Smooth muscle cell (in vitro differentiated cells): ENCODE results near the gene GJD3. TPM values are rescaled to one million over a fixed set of nuclear protein-coding genes. Genes with fewer than 3 reads are reported as not detected.

Source experiments
- DNase-seq: peaks from one replicate; lab custom pipeline; 2025; ENCODE audit not compliant: unreplicated experiment; lab: John Stamatoyannopoulos, UW
- H2AFZ ChIP-seq: fragments of 200-600 bp; sonication (generic); 2 replicates; pipeline ENCODE4 v1.6.0; 2016; ENCODE audit warnings: antibody characterized with exemption, low read depth, mild to moderate bottlenecking
- H3F3A ChIP-seq: fragments of 200-600 bp; sonication (generic); 2 replicates; pipeline ENCODE4 v1.6.0; 2017; ENCODE audit warnings: antibody characterized with exemption, low read depth
- H3K27ac ChIP-seq: fragments of 200-600 bp; sonication (generic); 2 replicates; pipeline ENCODE4 v1.5.1; 2016; ENCODE audit warnings: low read depth, mild to moderate bottlenecking
- H3K27me3 ChIP-seq: fragments of 200-600 bp; sonication (generic); 2 replicates; pipeline ENCODE4 v1.6.1; 2016; ENCODE audit warnings: low read depth, mild to moderate bottlenecking
- H3K36me3 ChIP-seq: fragments of 200-600 bp; sonication (generic); 2 replicates; pipeline ENCODE4 v1.5.1; 2016; ENCODE audit warnings: low read depth
- H3K4me1 ChIP-seq: fragments of 200-600 bp; sonication (generic); 2 replicates; pipeline ENCODE4 v1.5.1; 2016; ENCODE audit warnings: low read depth
- H3K4me2 ChIP-seq: fragments of 200-600 bp; sonication (generic); 2 replicates; pipeline ENCODE4 v1.6.0; 2016; ENCODE audit warnings: mild to moderate bottlenecking
- H3K4me3 ChIP-seq: fragments of 200-600 bp; sonication (generic); 2 replicates; pipeline ENCODE4 v1.5.1; 2016; ENCODE audit warnings: mild to moderate bottlenecking
- H3K79me2 ChIP-seq: fragments of 200-600 bp; sonication (generic); 2 replicates; pipeline ENCODE4 v1.6.0; 2016; ENCODE audit warnings: low read depth, mild to moderate bottlenecking
- H3K9ac ChIP-seq: fragments of 200-600 bp; sonication (generic); 2 replicates; pipeline ENCODE4 v1.6.0; 2016; ENCODE audit warnings: low read depth
- H3K9me3 ChIP-seq: fragments of 200-600 bp; sonication (generic); replicated peaks from 2 replicates; pipeline ENCODE4 v1.5.1; 2016; ENCODE audit warnings: low read depth
- H4K20me1 ChIP-seq: fragments of 200-600 bp; sonication (generic); 2 replicates; pipeline ENCODE4 v1.6.0; 2016; ENCODE audit warnings: low read depth
- WGBS: methylation state at CpG from one replicate; pipeline ENCODE4 v1.1.7; 2016; ENCODE audit warnings: low lambda C conversion rate; 5-methylcytosine and 5-hydroxymethylcytosine counted together
- polyA plus RNA-seq: library from polyadenylated mRNA; unstranded; fragments of >200 nt; fragmentation: Nextera tagmentation; extraction: Ambion mirVana; gene quantifications from 2 replicates; pipeline ENCODE4 v1.2.1, GENCODE V29; 2016
- total RNA-seq: library from RNA; depleted of rRNA; stranded (reverse); fragments of >200 nt; gene quantifications from 2 replicates; pipeline ENCODE4 v1.2.3, GENCODE V29; 2014
- TF ChIP-seq, protein P1 (sequence below): fragments of 200-600 bp; sonication (generic); IDR thresholded peaks from 2 replicates; pipeline ENCODE4 v1.5.1; 2017; ENCODE audit warnings: borderline replicate concordance, mild to moderate bottlenecking, antibody characterized with exemption; ENCODE audit not compliant: insufficient read depth, poor library complexity, severe bottlenecking

Gene GJD3
- total and polyA plus RNA-seq, 2 experiments from 2014 or later: 0.30 TPM; not detected in 1

DNA sequence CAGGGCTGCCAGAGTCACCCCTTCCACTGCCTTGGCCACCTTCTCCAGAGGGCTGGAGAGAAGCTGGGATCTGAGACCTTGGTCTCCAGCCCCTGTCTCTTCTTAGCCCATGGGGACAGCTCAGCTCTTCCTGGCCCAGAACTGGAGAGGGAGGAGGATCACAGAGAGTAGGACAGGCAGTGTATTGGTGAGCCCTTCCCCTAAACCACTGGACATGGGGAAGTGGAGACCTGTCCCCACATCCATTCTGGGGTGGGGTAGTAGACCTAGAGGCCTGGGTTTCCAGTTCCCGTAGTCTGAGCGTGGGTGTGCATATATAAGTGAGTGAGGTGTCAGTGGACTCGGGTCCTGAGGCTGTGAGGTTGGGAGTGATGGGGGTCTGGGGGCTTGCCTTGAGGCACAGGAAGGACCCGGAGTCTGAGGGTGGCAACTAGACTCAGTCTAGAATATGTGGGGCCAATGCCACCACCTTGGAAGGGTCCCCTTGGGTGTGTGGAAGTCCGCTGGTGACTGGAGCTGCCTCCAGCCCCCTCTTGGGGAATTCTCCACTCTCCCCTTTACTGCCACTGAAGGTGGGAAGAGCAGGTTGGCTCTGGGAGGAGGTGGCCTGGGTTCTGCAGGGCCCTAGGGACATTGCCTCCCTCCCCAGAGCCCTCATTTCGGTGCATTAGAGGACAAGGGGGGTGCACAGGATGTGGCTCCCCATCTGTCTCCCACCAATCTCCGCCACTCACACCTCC lies 19.9 kb downstream of the GJD3 start:
- peak overlapping the region; percentile 89 for H3K27ac ChIP-seq
- H4K20me1 ChIP-seq: peaks cover 80% of the 10 kb centered on the region
- H2AFZ ChIP-seq: no peak overlapping the region

DNA sequence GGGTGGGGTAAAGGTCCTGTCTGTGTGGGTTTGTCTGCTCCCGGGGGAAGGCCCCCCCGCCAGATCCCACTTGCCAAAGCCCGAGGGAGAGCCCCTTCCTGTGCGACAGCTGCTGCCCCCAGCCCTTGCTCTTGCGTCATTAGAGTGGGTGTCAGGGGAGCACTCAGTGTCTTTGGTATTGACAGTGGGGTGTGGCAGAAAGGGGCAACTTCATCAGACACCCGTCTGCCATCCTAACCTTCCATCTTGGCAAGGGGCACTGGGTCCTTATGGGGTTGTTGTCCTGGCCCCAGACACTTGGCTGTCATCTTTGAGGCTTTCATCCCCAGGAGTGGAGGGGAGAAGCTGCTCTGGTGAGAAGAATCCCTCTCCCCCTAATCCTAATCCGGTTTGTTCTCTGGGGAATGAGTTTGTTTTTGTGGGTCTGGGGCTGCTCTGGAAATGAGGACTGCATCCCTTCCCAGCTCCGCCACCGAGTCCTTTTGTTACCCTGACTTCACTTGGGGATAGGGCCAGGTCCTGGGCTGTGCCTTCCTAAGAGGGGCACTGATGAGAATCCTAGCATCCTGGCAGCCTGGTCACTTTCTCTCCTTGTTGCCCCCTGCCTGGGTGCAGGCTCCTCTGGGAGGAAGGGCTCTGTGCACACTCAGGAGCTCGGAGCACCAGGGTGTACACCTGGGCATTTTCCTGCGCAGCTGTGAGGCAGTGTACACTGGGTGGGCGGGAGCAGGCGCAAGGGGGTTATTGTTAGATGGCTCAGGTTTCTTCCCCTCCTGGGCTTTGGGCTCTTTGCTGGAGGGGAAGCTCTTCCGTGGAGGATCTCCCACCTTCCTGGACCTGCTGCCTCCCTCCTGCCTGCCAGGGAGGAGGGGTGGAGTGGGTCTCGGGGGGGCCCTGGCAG lies 21.1 kb downstream of the GJD3 start:
- no peak overlapping the region for H2AFZ ChIP-seq
- H3K4me2 ChIP-seq: peak overlapping the region; percentile 99
- TF ChIP-seq, protein P1, sequence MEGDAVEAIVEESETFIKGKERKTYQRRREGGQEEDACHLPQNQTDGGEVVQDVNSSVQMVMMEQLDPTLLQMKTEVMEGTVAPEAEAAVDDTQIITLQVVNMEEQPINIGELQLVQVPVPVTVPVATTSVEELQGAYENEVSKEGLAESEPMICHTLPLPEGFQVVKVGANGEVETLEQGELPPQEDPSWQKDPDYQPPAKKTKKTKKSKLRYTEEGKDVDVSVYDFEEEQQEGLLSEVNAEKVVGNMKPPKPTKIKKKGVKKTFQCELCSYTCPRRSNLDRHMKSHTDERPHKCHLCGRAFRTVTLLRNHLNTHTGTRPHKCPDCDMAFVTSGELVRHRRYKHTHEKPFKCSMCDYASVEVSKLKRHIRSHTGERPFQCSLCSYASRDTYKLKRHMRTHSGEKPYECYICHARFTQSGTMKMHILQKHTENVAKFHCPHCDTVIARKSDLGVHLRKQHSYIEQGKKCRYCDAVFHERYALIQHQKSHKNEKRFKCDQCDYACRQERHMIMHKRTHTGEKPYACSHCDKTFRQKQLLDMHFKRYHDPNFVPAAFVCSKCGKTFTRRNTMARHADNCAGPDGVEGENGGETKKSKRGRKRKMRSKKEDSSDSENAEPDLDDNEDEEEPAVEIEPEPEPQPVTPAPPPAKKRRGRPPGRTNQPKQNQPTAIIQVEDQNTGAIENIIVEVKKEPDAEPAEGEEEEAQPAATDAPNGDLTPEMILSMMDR: no peak
- H4K20me1 ChIP-seq: peaks cover 80% of the 10 kb centered on the region
- H3K9ac ChIP-seq: peak overlapping the region; percentile 91
- H3K9me3 ChIP-seq: no peaks in the 10 kb centered on the region
- H3K27me3 ChIP-seq: no peaks in the 10 kb centered on the region
- H3K4me3 ChIP-seq: peak overlapping the region; percentile 90
- H3K27ac ChIP-seq: peak overlapping the region; percentile 89
- 34% methylated on average over 15 of the region's 15 CpGs for WGBS
- H3K79me2 ChIP-seq: peaks cover 55% of the 10 kb centered on the region
- peaks cover 12% of the 10 kb centered on the region for H3F3A ChIP-seq
- no peak for DNase-seq
- no peaks in the 10 kb centered on the region for H3K36me3 ChIP-seq
- H3K4me1 ChIP-seq: peaks cover 61% of the 10 kb centered on the region

More for the DNA sequence above, 19.9 kb downstream of the GJD3 start:
- TF ChIP-seq, protein P1: no peak
- peak overlapping the region; percentile 99 for H3K4me2 ChIP-seq
- no peak for DNase-seq
- no peaks in the 10 kb centered on the region for H3K27me3 ChIP-seq
- peak overlapping the region; percentile 61 for H3K9ac ChIP-seq
- H3K36me3 ChIP-seq: no peaks in the 10 kb centered on the region
- peaks cover 12% of the 10 kb centered on the region for H3F3A ChIP-seq
- peaks cover 59% of the 10 kb centered on the region for H3K79me2 ChIP-seq
- 37% methylated on average over 6 of the region's 7 CpGs for WGBS
- H3K4me1 ChIP-seq: peaks cover 61% of the 10 kb centered on the region
- peak overlapping the region; percentile 90 for H3K4me3 ChIP-seq
- no peaks in the 10 kb centered on the region for H3K9me3 ChIP-seq

DNA sequence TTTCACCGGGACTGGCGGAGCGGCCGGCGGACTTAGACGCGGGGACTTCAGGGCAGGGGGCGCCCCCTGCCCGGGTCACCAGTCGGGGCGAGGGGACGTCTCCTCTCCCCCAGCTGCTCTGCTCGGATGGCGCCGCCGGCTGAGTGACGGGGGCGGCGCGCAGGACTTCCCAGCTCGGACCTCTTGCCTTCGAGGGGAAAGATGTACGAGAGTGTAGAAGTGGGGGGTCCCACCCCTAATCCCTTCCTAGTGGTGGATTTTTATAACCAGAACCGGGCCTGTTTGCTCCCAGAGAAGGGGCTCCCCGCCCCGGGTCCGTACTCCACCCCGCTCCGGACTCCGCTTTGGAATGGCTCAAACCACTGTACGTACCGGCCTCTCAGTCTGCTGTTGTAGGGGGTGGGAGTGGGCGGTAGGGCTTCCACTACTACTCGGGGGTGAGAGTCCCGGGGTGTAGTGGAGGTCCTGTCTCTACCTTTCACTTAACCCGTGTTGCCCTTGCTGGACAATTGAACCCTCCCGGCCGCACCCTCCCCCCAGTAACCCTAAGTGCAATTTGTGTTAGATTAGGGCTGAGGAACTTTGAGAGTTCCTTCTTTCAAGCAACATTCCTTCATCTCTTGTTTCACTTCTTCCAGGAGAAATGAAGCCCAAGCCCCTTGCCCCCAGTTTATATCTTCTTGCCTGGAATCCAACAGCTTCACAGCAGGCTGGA lies 21.9 kb downstream of the GJD3 start:
- Histone ChIP-seq H3K4me2 (peak overlapping the region; percentile 99), H3K27ac (peak overlapping the region; percentile 89), H2AFZ (no peak overlapping the region), H3K4me1 (peaks cover 56% of the 10 kb centered on the region), H3K9ac (peak overlapping the region; percentile 91), H3K36me3 (no peaks in the 10 kb centered on the region), H3K4me3 (peak overlapping the region; percentile 90), H3F3A (peaks cover 12% of the 10 kb centered on the region), H3K9me3 (no peaks in the 10 kb centered on the region), H3K79me2 (peaks cover 48% of the 10 kb centered on the region), H3K27me3 (no peaks in the 10 kb centered on the region), H4K20me1 (peaks cover 80% of the 10 kb centered on the region)
- WGBS: 3% methylated on average over 35 of the region's 38 CpGs
- DNase-seq: no peak
- TF ChIP-seq, protein P1: no peak
